GM23338 (cell line): ENCODE data around the gene XYLT1. TPM values are rescaled to one million over a fixed set of nuclear protein-coding genes. Genes with fewer than 3 reads are reported as not detected.

Source experiments
- ATAC-seq: fragments of 200-7000 bp; cut with Tn5 transposase; 3 replicates; pipeline ENCODE4 v1.9.1; 2020
- DNase-seq: peaks from one replicate; pipeline ENCODE4 v3.0.0-alpha.2; 2015; ENCODE audit warnings: low spot score
- H2AFZ ChIP-seq: fragments of 200-600 bp; sonication (generic); 2 replicates; pipeline ENCODE4 v1.8.0; 2016; ENCODE audit warnings: antibody characterized with exemption, mild to moderate bottlenecking, moderate library complexity
- H3F3A ChIP-seq: fragments of 200-600 bp; sonication (generic); replicated peaks from 2 replicates; pipeline ENCODE4 v1.8.0; 2017; ENCODE audit warnings: antibody characterized with exemption, mixed run types, low read depth
- H3K27ac ChIP-seq: fragments of 200-600 bp; sonication (generic); 2 replicates; pipeline ENCODE4 v1.6.1; 2016; ENCODE audit warnings: low read depth
- H3K27me3 ChIP-seq: fragments of 200-600 bp; sonication (generic); 2 replicates; pipeline ENCODE4 v1.8.0; 2016; ENCODE audit warnings: mild to moderate bottlenecking, mixed run types, moderate library complexity; ENCODE audit not compliant: insufficient read depth
- H3K36me3 ChIP-seq: fragments of 200-600 bp; sonication (generic); 2 replicates; pipeline ENCODE4 v1.8.0; 2016; ENCODE audit warnings: mild to moderate bottlenecking; ENCODE audit not compliant: insufficient read depth
- H3K4me1 ChIP-seq: fragments of 200-600 bp; sonication (generic); 2 replicates; pipeline ENCODE4 v1.8.0; 2016; ENCODE audit warnings: mild to moderate bottlenecking, moderate library complexity; ENCODE audit not compliant: insufficient read depth
- H3K4me2 ChIP-seq: fragments of 200-600 bp; sonication (generic); 2 replicates; pipeline ENCODE4 v1.7.1; 2017; ENCODE audit warnings: mixed run types
- H3K4me3 ChIP-seq: fragments of 200-600 bp; sonication (generic); 2 replicates; pipeline ENCODE4 v1.6.1; 2016; ENCODE audit warnings: mixed run types
- H3K79me2 ChIP-seq: fragments of 200-600 bp; sonication (generic); replicated peaks from 2 replicates; pipeline ENCODE4 v1.8.0; 2017; ENCODE audit warnings: mild to moderate bottlenecking; ENCODE audit not compliant: insufficient read depth
- H3K9me2 ChIP-seq: fragments of 200-600 bp; sonication (generic); 2 replicates; pipeline ENCODE4 v1.8.0; 2017; ENCODE audit not compliant: insufficient read depth
- H4K20me1 ChIP-seq: fragments of 200-600 bp; sonication (generic); replicated peaks from 2 replicates; pipeline ENCODE4 v1.8.0; 2017; ENCODE audit warnings: mild to moderate bottlenecking; ENCODE audit not compliant: insufficient read depth
- H3K27ac Mint-ChIP-seq: 2 replicates; pipeline ENCODE4 v1.8.0; 2020; ENCODE audit warnings: inconsistent platforms, mild to moderate bottlenecking, moderate library complexity, mixed read lengths
- H3K27me3 Mint-ChIP-seq: 3 replicates; pipeline ENCODE4 v1.8.0; 2022; ENCODE audit warnings: low read depth, mild to moderate bottlenecking, moderate library complexity, mixed read lengths, inconsistent platforms; ENCODE audit not compliant: insufficient read depth, poor library complexity
- H3K36me3 Mint-ChIP-seq: 3 replicates; pipeline ENCODE4 v1.8.0; 2021; ENCODE audit warnings: low read depth, mild to moderate bottlenecking, inconsistent platforms, moderate library complexity, mixed read lengths
- H3K4me1 Mint-ChIP-seq: 3 replicates; pipeline ENCODE4 v1.8.0; 2020; ENCODE audit warnings: mild to moderate bottlenecking, inconsistent platforms, mixed read lengths
- H3K4me3 Mint-ChIP-seq: 3 replicates; pipeline ENCODE4 v1.8.0; 2021; ENCODE audit warnings: moderate library complexity, mild to moderate bottlenecking, inconsistent platforms, mixed read lengths
- H3K9me3 Mint-ChIP-seq: 3 replicates; pipeline ENCODE4 v1.8.0; 2020; ENCODE audit warnings: moderate library complexity, mild to moderate bottlenecking, inconsistent platforms, mixed read lengths
- CREB1 ChIP-seq: fragments of 250-450 bp; sonication (Bioruptor Pico); IDR thresholded peaks from 2 replicates; pipeline ENCODE4 v1.5.0; 2020; ENCODE audit warnings: low read depth, mild to moderate bottlenecking, moderate library complexity
- EZH2phosphoT487 ChIP-seq: fragments of 200-600 bp; sonication (generic); IDR thresholded peaks from one replicate; pipeline ENCODE4 v1.8.1; 2018; ENCODE audit warnings: antibody characterized with exemption; ENCODE audit not compliant: unreplicated experiment
- JUNB ChIP-seq: IDR thresholded peaks from one replicate; pipeline ENCODE4 v1.6.1; 2016; ENCODE audit warnings: antibody characterized with exemption; ENCODE audit not compliant: unreplicated experiment
- NANOG ChIP-seq: IDR thresholded peaks from 2 replicates; pipeline ENCODE4 v1.6.1; 2016; ENCODE audit warnings: antibody characterized with exemption, borderline replicate concordance
- POLR2AphosphoS5 ChIP-seq: IDR thresholded peaks from 2 replicates; pipeline ENCODE4 v1.6.1; 2016; ENCODE audit warnings: antibody characterized with exemption, low read depth
- REST ChIP-seq: IDR thresholded peaks from one replicate; pipeline ENCODE4 v1.6.1; 2018; ENCODE audit warnings: antibody characterized with exemption; ENCODE audit not compliant: unreplicated experiment
- STAT1 ChIP-seq: IDR thresholded peaks from one replicate; pipeline ENCODE4 v1.6.1; 2016; ENCODE audit warnings: antibody characterized with exemption; ENCODE audit not compliant: unreplicated experiment
- ZNF114 ChIP-seq: fragments of 250-450 bp; sonication (Bioruptor Pico); IDR thresholded peaks from 2 replicates; pipeline ENCODE4 v1.5.0; 2020; ENCODE audit warnings: mild to moderate bottlenecking, moderate library complexity
- ZNF331 ChIP-seq: fragments of 250-450 bp; sonication (Bioruptor Pico); IDR thresholded peaks from 2 replicates; pipeline ENCODE4 v1.5.0; 2020; ENCODE audit warnings: low read depth, mild to moderate bottlenecking, moderate library complexity
- polyA plus RNA-seq: library from polyadenylated mRNA; unstranded; fragments of >200 nt; fragmentation: Nextera tagmentation; extraction: Ambion mirVana; gene quantifications from 2 replicates; pipeline ENCODE4 v1.2.1, GENCODE V29; 2016
- total RNA-seq: library from RNA; depleted of rRNA; stranded (reverse); fragments of >200 nt; shearing (Covaris generic); gene quantifications from 2 replicates; pipeline ENCODE4 v1.2.3, GENCODE V29; 2014
- TF ChIP-seq, protein P1 (sequence below), 2 experiments: fragments of 200-600 bp in 1 of 2; sonication (generic) in 1 of 2; conservative IDR thresholded peaks; 2 replicates each; pipeline versions ENCODE4 v1.5.1 to v1.6.1; 2016 to 2017; ENCODE audit warnings: antibody characterized with exemption in 2 of 2, low read depth in 2 of 2, mild to moderate bottlenecking in 2 of 2, moderate library complexity in 1 of 2
- TF ChIP-seq, protein P2 (sequence below): IDR thresholded peaks from 2 replicates; pipeline ENCODE4 v1.6.1; 2016; ENCODE audit warnings: antibody characterized with exemption
- TF ChIP-seq, protein P3 (sequence below): fragments of 250-450 bp; sonication (Bioruptor Pico); IDR thresholded peaks from 2 replicates; pipeline ENCODE4 v1.5.0; 2020; ENCODE audit warnings: mild to moderate bottlenecking, moderate library complexity

The XYLT1 gene
- total and polyA plus RNA-seq, 2 experiments from 2014 or later: 3.5 to 24.7 TPM

- TF ChIP-seq, protein P1, sequence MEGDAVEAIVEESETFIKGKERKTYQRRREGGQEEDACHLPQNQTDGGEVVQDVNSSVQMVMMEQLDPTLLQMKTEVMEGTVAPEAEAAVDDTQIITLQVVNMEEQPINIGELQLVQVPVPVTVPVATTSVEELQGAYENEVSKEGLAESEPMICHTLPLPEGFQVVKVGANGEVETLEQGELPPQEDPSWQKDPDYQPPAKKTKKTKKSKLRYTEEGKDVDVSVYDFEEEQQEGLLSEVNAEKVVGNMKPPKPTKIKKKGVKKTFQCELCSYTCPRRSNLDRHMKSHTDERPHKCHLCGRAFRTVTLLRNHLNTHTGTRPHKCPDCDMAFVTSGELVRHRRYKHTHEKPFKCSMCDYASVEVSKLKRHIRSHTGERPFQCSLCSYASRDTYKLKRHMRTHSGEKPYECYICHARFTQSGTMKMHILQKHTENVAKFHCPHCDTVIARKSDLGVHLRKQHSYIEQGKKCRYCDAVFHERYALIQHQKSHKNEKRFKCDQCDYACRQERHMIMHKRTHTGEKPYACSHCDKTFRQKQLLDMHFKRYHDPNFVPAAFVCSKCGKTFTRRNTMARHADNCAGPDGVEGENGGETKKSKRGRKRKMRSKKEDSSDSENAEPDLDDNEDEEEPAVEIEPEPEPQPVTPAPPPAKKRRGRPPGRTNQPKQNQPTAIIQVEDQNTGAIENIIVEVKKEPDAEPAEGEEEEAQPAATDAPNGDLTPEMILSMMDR (conservative IDR thresholded peaks at IDR 0.05; ENCODE audit: low read depth in 2 of 2): peak; percentile 9 to 23; a peak in 1 of 4 replicates
- no peak for TF ChIP-seq NANOG
These were observed 8.6 kb downstream of the XYLT1 start (continued) for GRCh38 chr16:17461951-17462729.

DNA sequence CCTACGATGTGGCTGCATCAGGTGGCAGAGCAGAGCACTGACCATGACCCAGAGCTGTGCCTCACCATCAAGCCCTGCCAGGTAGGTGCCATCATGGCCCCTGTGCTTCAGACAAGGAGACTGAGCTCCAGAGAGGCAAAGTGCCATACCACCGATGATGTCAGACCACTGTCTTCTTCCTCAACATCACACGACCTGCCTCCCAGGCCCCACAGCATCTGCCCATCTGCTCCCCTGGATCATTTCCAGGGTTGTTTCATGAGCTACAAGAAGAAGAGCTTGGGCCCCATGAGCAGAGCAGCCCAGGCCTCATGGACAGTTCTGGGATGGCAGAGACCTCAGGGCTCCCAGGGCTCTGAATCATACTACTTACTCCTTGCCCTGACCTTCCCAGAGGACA lies 9.9 kb downstream of the XYLT1 start:
- Histone ChIP-seq H3K4me2 (0 out of 2 replicates have a peak overlapping the region, but pooled peaks have one; percentile 42), H3K79me2 (peaks cover 100% of the 10 kb centered on the region), H3K27ac (no peak overlapping the region), H3K4me1 (peaks cover 34% of the 10 kb centered on the region), H3K36me3 (no peaks in the 10 kb centered on the region), H3K4me3 (no peak overlapping the region), H3K9me2 (peaks cover 8% of the 10 kb centered on the region), H3F3A (no peaks in the 10 kb centered on the region), H3K27me3 (no peaks in the 10 kb centered on the region), H4K20me1 (peaks cover 6% of the 10 kb centered on the region), H2AFZ (no peak overlapping the region)
- Mint-ChIP-seq H3K36me3 (peaks cover 17% of the 10 kb centered on the region; the same call in 2 of the 3 replicates), H3K27ac (no peak overlapping the region), H3K4me1 (peaks cover 53% of the 10 kb centered on the region), H3K4me3 (no peak overlapping the region), H3K27me3 (peaks cover 3% of the 10 kb centered on the region), H3K9me3 (no peaks in the 10 kb centered on the region; the same call in 2 of the 3 replicates)
- ATAC-seq (no peak), DNase-seq (no peak)
- TF ChIP-seq POLR2AphosphoS5: no peak
- TF ChIP-seq STAT1: no peak
- TF ChIP-seq, protein P2, sequence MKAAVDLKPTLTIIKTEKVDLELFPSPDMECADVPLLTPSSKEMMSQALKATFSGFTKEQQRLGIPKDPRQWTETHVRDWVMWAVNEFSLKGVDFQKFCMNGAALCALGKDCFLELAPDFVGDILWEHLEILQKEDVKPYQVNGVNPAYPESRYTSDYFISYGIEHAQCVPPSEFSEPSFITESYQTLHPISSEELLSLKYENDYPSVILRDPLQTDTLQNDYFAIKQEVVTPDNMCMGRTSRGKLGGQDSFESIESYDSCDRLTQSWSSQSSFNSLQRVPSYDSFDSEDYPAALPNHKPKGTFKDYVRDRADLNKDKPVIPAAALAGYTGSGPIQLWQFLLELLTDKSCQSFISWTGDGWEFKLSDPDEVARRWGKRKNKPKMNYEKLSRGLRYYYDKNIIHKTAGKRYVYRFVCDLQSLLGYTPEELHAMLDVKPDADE: no peak
- TF ChIP-seq ZNF114 (CRISPR knock-in tag): no peak
- TF ChIP-seq NANOG: no peak
- TF ChIP-seq, protein P3, sequence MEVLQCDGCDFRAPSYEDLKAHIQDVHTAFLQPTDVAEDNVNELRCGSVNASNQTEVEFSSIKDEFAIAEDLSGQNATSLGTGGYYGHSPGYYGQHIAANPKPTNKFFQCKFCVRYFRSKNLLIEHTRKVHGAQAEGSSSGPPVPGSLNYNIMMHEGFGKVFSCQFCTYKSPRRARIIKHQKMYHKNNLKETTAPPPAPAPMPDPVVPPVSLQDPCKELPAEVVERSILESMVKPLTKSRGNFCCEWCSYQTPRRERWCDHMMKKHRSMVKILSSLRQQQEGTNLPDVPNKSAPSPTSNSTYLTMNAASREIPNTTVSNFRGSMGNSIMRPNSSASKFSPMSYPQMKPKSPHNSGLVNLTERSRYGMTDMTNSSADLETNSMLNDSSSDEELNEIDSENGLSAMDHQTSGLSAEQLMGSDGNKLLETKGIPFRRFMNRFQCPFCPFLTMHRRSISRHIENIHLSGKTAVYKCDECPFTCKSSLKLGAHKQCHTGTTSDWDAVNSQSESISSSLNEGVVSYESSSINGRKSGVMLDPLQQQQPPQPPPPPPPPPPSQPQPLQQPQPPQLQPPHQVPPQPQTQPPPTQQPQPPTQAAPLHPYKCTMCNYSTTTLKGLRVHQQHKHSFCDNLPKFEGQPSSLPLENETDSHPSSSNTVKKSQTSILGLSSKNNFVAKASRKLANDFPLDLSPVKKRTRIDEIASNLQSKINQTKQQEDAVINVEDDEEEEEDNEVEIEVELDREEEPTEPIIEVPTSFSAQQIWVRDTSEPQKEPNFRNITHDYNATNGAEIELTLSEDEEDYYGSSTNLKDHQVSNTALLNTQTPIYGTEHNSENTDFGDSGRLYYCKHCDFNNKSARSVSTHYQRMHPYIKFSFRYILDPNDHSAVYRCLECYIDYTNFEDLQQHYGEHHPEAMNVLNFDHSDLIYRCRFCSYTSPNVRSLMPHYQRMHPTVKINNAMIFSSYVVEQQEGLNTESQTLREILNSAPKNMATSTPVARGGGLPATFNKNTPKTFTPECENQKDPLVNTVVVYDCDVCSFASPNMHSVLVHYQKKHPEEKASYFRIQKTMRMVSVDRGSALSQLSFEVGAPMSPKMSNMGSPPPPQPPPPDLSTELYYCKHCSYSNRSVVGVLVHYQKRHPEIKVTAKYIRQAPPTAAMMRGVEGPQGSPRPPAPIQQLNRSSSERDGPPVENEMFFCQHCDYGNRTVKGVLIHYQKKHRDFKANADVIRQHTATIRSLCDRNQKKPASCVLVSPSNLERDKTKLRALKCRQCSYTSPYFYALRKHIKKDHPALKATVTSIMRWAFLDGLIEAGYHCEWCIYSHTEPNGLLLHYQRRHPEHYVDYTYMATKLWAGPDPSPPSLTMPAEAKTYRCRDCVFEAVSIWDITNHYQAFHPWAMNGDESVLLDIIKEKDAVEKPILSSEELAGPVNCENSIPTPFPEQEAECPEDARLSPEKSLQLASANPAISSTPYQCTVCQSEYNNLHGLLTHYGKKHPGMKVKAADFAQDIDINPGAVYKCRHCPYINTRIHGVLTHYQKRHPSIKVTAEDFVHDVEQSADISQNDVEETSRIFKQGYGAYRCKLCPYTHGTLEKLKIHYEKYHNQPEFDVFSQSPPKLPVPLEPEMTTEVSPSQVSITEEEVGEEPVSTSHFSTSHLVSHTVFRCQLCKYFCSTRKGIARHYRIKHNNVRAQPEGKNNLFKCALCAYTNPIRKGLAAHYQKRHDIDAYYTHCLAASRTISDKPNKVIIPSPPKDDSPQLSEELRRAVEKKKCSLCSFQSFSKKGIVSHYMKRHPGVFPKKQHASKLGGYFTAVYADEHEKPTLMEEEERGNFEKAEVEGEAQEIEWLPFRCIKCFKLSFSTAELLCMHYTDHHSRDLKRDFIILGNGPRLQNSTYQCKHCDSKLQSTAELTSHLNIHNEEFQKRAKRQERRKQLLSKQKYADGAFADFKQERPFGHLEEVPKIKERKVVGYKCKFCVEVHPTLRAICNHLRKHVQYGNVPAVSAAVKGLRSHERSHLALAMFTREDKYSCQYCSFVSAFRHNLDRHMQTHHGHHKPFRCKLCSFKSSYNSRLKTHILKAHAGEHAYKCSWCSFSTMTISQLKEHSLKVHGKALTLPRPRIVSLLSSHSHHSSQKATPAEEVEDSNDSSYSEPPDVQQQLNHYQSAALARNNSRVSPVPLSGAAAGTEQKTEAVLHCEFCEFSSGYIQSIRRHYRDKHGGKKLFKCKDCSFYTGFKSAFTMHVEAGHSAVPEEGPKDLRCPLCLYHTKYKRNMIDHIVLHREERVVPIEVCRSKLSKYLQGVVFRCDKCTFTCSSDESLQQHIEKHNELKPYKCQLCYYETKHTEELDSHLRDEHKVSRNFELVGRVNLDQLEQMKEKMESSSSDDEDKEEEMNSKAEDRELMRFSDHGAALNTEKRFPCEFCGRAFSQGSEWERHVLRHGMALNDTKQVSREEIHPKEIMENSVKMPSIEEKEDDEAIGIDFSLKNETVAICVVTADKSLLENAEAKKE (CRISPR knock-in tag): no peak
- no peak for TF ChIP-seq JUNB
- no peak for TF ChIP-seq EZH2phosphoT487
- no peak for TF ChIP-seq ZNF331 (CRISPR knock-in tag)
- TF ChIP-seq CREB1 (CRISPR knock-in tag): no peak
- no peak for TF ChIP-seq REST
